Keratinocyte (primary cell): ENCODE measurements around the gene FBXL17. TPM values are rescaled to one million over a fixed set of nuclear protein-coding genes. Genes with fewer than 3 reads are reported as not detected.

Experiments used
- DNase-seq: peaks from one replicate; pipeline ENCODE4 v3.0.0-alpha.2; 2011; ENCODE audit warnings: low read depth, missing footprints, low spot score
- FAIRE-seq: peaks from 2 replicates; lab custom pipeline; 2011; peaks lifted over from hg19 to GRCh38; lab: Jason Lieb, UNC
- H2AFZ ChIP-seq: 2 replicates; pipeline ENCODE4 v1.6.0; 2012; ENCODE audit warnings: low read length, control low read depth, inconsistent platforms; ENCODE audit not compliant: control insufficient read depth
- H3K27ac ChIP-seq: 2 replicates; pipeline ENCODE4 v1.5.1; 2011; ENCODE audit warnings: low read length; ENCODE audit not compliant: control insufficient read depth, insufficient read depth
- H3K27me3 ChIP-seq: 3 replicates; pipeline ENCODE4 v1.6.0; 2011; ENCODE audit warnings: low read length; ENCODE audit not compliant: control insufficient read depth, insufficient read depth; ENCODE audit errors: extremely low read depth
- H3K36me3 ChIP-seq, 2 experiments: 2 replicates in 1 of 2; 3 replicates in 1 of 2; pipeline ENCODE4 v1.5.1; 2011; ENCODE audit warnings: low read length in 2 of 2, mild to moderate bottlenecking in 1 of 2; ENCODE audit not compliant: control insufficient read depth in 2 of 2, insufficient read depth in 2 of 2; ENCODE audit errors: extremely low read depth in 1 of 2
- H3K4me1 ChIP-seq: 3 replicates; pipeline ENCODE4 v1.5.1; 2011; ENCODE audit warnings: low read length; ENCODE audit not compliant: control insufficient read depth, insufficient read depth; ENCODE audit errors: extremely low read depth
- H3K4me2 ChIP-seq: 3 replicates; pipeline ENCODE4 v1.6.0; 2011; ENCODE audit warnings: low read depth, low read length; ENCODE audit not compliant: control insufficient read depth, insufficient read depth; ENCODE audit errors: extremely low read depth
- H3K4me3 ChIP-seq, 3 experiments: fragments of 200-600 bp in 1 of 3; sonication (generic) in 1 of 3; 2 replicates in 2 of 3; 3 replicates in 1 of 3; pipeline ENCODE4 v1.5.1; 2011 to 2016; ENCODE audit warnings: low read length in 3 of 3, mild to moderate bottlenecking in 3 of 3, control low read depth in 2 of 3, inconsistent platforms in 1 of 3, low read depth in 1 of 3, mixed read lengths in 1 of 3, mixed run types in 1 of 3, moderate library complexity in 1 of 3; ENCODE audit not compliant: control insufficient read depth in 2 of 3, insufficient read depth in 2 of 3; ENCODE audit errors: extremely low read depth in 1 of 3
- H3K79me2 ChIP-seq: 2 replicates; pipeline ENCODE4 v1.6.0; 2012; ENCODE audit warnings: low read length; ENCODE audit not compliant: control insufficient read depth, insufficient read depth
- H3K9ac ChIP-seq: 3 replicates; pipeline ENCODE4 v1.6.0; 2011; ENCODE audit warnings: low read length; ENCODE audit not compliant: control insufficient read depth, insufficient read depth; ENCODE audit errors: extremely low read depth
- H3K9me1 ChIP-seq: 3 replicates; pipeline ENCODE4 v1.6.0; 2011; ENCODE audit warnings: low read length; ENCODE audit not compliant: control insufficient read depth, insufficient read depth; ENCODE audit errors: extremely low read depth
- H3K9me3 ChIP-seq: 2 replicates; pipeline ENCODE4 v1.5.1; 2012; ENCODE audit warnings: low read depth, low read length; ENCODE audit not compliant: control insufficient read depth
- H4K20me1 ChIP-seq: 3 replicates; pipeline ENCODE4 v1.6.0; 2011; ENCODE audit warnings: low read length; ENCODE audit not compliant: control insufficient read depth, insufficient read depth; ENCODE audit errors: extremely low read depth
- EZH2 ChIP-seq: IDR thresholded peaks from one replicate; pipeline ENCODE4 v1.6.1; 2012; ENCODE audit warnings: inconsistent platforms, mild to moderate bottlenecking, low read length, moderate library complexity
- dilution Hi-C: fragments of 300-500 bp; cut with MboI; formaldehyde crosslinking; loops from one replicate; pipeline ENCODE4 v1.7.0; 2020; ENCODE audit warnings: low sequenced_read_pairs; ENCODE audit not compliant: extremely low pct_ligation_motif_present
- polyA plus RNA-seq, 5 experiments: library from polyadenylated mRNA; depleted of rRNA in 3 of 5; stranded (reverse) in 3 of 5; stranded (forward) in 1 of 5; unstranded in 1 of 5; fragments of >200 nt; gene quantifications; 1 replicate in 1 of 5; 2 replicates in 3 of 5; 3 replicates in 1 of 5; pipeline versions ENCODE4 v1.2.1 to v1.2.3, GENCODE V29; 2011 to 2012; ENCODE audit warnings: missing spikeins in 2 of 5, low read depth in 1 of 5, low replicate concordance in 1 of 5
- TF ChIP-seq, protein P1 (sequence below), 3 experiments: IDR thresholded peaks in 1 of 3; conservative IDR thresholded peaks in 1 of 3; optimal IDR thresholded peaks in 1 of 3; 2 replicates in 2 of 3; 3 replicates in 1 of 3; pipeline versions ENCODE3 to v1.5.1; 2011; ENCODE audit warnings: low read length in 3 of 3, mild to moderate bottlenecking in 3 of 3, moderate library complexity in 2 of 3, control low read depth in 1 of 3, inconsistent platforms in 1 of 3; ENCODE audit not compliant: insufficient read depth in 2 of 3; ENCODE audit errors: extremely low read depth in 1 of 3

Gene FBXL17
- polyA plus RNA-seq, 1 donor (not counting 4 experiments of a cell fraction or from before 2014, with no cell fraction given): 5.7 TPM

DNA sequence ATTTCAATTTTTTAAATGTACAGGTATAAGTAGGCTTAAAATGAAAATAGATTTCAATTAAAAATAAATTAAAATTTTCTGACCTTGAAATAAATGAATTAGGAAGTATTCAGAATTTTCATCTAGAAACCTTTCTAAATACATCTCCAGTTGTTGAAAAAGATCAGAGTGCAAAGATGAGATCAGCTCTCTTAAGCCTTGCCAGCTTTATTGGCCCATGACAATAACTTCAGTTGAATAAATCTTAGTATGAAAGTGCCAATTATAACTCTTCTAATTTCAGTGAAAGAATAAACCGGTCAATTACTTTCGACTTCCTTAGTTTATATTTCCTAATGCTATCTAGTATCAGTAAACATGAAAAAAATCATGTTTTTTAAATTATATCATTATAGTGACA lies 117.4 kb downstream of the FBXL17 start:
- no peak overlapping the region for H3K27ac ChIP-seq
- no peaks in the 10 kb centered on the region for H3K27me3 ChIP-seq
- dilution Hi-C loops: no loop called here
- no peak for DNase-seq
- no peak overlapping the region for H3K4me3 ChIP-seq
- H2AFZ ChIP-seq: no peak overlapping the region
- no peaks in the 10 kb centered on the region for H3K9me1 ChIP-seq
- no peaks in the 10 kb centered on the region for H4K20me1 ChIP-seq
- no peaks in the 10 kb centered on the region for H3K79me2 ChIP-seq
- no peak for FAIRE-seq
- TF ChIP-seq, protein P1, sequence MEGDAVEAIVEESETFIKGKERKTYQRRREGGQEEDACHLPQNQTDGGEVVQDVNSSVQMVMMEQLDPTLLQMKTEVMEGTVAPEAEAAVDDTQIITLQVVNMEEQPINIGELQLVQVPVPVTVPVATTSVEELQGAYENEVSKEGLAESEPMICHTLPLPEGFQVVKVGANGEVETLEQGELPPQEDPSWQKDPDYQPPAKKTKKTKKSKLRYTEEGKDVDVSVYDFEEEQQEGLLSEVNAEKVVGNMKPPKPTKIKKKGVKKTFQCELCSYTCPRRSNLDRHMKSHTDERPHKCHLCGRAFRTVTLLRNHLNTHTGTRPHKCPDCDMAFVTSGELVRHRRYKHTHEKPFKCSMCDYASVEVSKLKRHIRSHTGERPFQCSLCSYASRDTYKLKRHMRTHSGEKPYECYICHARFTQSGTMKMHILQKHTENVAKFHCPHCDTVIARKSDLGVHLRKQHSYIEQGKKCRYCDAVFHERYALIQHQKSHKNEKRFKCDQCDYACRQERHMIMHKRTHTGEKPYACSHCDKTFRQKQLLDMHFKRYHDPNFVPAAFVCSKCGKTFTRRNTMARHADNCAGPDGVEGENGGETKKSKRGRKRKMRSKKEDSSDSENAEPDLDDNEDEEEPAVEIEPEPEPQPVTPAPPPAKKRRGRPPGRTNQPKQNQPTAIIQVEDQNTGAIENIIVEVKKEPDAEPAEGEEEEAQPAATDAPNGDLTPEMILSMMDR (optimal IDR thresholded peaks at IDR 0.05 in 1 of 3, IDR thresholded peaks at IDR 0.05 in 1 of 3, conservative IDR thresholded peaks at IDR 0.05 in 1 of 3; ENCODE audit: extremely low read depth in 1 of 3, insufficient read depth in 2 of 3, low read length in 3 of 3): no peak
- no peak for TF ChIP-seq EZH2
- H3K36me3 ChIP-seq: no peaks in the 10 kb centered on the region
- no peaks in the 10 kb centered on the region for H3K9me3 ChIP-seq
- no peak overlapping the region for H3K4me2 ChIP-seq
- no peak overlapping the region for H3K9ac ChIP-seq
- H3K4me1 ChIP-seq: peaks cover 5% of the 10 kb centered on the region

DNA sequence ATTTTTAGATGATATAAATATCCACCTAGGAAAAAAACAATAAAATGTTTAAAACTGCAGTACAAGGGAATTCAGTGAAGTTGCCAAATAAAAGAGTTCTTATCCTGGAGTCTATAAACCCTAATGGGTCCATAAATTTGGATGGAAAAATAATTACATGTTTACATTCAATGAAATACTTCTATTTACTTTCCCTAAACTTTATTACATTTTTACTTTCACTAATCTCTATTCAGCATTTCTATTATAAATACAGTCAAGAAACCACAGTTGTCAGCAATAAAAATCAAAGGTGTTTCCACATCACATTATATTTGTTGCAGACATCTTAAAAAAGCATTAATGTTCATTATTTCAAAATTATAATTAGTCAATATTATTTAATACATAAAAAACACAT lies 118.6 kb downstream of the FBXL17 start:
- no peak for TF ChIP-seq EZH2
- H3K4me3 ChIP-seq: no peak overlapping the region
- DNase-seq (no peak), FAIRE-seq (no peak)
- peaks cover 5% of the 10 kb centered on the region for H3K4me1 ChIP-seq
- no peaks in the 10 kb centered on the region for H3K9me1 ChIP-seq
- no peak overlapping the region for H3K4me2 ChIP-seq
- no peak overlapping the region for H3K27ac ChIP-seq
- H3K79me2 ChIP-seq: no peaks in the 10 kb centered on the region
- no peaks in the 10 kb centered on the region for H4K20me1 ChIP-seq
- dilution Hi-C loops: no loop called here
- no peaks in the 10 kb centered on the region for H3K36me3 ChIP-seq
- no peak overlapping the region for H3K9ac ChIP-seq
- H2AFZ ChIP-seq: no peak overlapping the region
- H3K9me3 ChIP-seq: no peaks in the 10 kb centered on the region
- no peaks in the 10 kb centered on the region for H3K27me3 ChIP-seq

DNA sequence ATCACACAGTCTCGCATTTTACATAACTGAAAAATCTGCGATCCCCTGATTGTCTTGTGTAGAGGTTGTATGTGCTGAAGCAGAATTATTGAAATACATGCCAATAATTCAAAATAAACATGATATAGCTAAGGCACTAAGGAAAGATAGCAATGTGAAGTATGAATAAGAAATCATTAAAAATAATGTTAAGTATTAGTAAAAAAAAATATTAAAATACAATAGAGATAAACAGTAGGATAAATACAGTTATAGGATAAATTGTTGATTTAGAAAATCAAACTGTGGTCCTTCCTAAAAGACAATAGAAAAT lies 121.1 kb downstream of the FBXL17 start:
- H3K4me2 ChIP-seq: no peak overlapping the region
- no peak overlapping the region for H3K9ac ChIP-seq
- TF ChIP-seq, protein P1 (optimal IDR thresholded peaks at IDR 0.05 in 1 of 3, IDR thresholded peaks at IDR 0.05 in 1 of 3, conservative IDR thresholded peaks at IDR 0.05 in 1 of 3; ENCODE audit: extremely low read depth in 1 of 3, insufficient read depth in 2 of 3, low read length in 3 of 3): no peak
- no peak for TF ChIP-seq EZH2

More for the DNA sequence above, 121.1 kb downstream of the FBXL17 start:
- no peaks in the 10 kb centered on the region for H3K36me3 ChIP-seq
- dilution Hi-C loops: no loop called here
- FAIRE-seq: no peak
- no peaks in the 10 kb centered on the region for H3K9me1 ChIP-seq
- no peaks in the 10 kb centered on the region for H3K79me2 ChIP-seq
- no peaks in the 10 kb centered on the region for H3K9me3 ChIP-seq
- H3K27me3 ChIP-seq: no peaks in the 10 kb centered on the region
- H3K4me3 ChIP-seq: no peak overlapping the region
- DNase-seq: no peak
- no peak overlapping the region for H3K27ac ChIP-seq
- H3K4me1 ChIP-seq: no peaks in the 10 kb centered on the region
- H2AFZ ChIP-seq: no peak overlapping the region
- H4K20me1 ChIP-seq: no peaks in the 10 kb centered on the region
